Testis (tissue), 3 donors: Measurements from ENCODE around the gene FCRLA. TPM values are rescaled to one million over a fixed set of nuclear protein-coding genes. Genes with fewer than 3 reads are reported as not detected.

Experiments
- DNase-seq: peaks from one replicate; pipeline ENCODE4 v3.0.0-alpha.2; 2019
- H3K27ac ChIP-seq, 2 donors: fragments of 200-600 bp; sonication (generic); one replicate each; pipeline ENCODE4 v1.5.1; 2019
- H3K27me3 ChIP-seq: fragments of 200-600 bp; sonication (generic); one replicate; pipeline ENCODE4 v1.5.1; 2019
- H3K36me3 ChIP-seq: fragments of 200-600 bp; sonication (generic); one replicate; pipeline ENCODE4 v1.5.1; 2017; ENCODE audit warnings: low read depth; ENCODE audit errors: missing control alignments
- H3K4me1 ChIP-seq: fragments of 200-600 bp; sonication (generic); one replicate; pipeline ENCODE4 v1.5.1; 2019
- H3K4me3 ChIP-seq, 2 donors: fragments of 200-600 bp; sonication (generic); one replicate each; pipeline ENCODE4 v1.5.1; 2017 to 2019
- H3K9me3 ChIP-seq: fragments of 200-600 bp; sonication (generic); one replicate; pipeline ENCODE4 v1.5.1; 2017
- POLR2A ChIP-seq: fragments of 450-650 bp; IDR thresholded peaks from one replicate; pipeline ENCODE4 v1.6.1; 2017; ENCODE audit warnings: antibody characterized with exemption, mild to moderate bottlenecking, moderate library complexity
- WGBS, 2 donors: methylation state at CpG; one replicate each; pipeline ENCODE4 v1.1.5; 2018; 5-methylcytosine and 5-hydroxymethylcytosine counted together
- intact Hi-C: fragments of 100-400 bp; cut with DNase I; formaldehyde crosslinking; loops from one replicate; pipeline ENCODE4 v1.15.1; 2023; ENCODE audit warnings: low total_unique reads
- polyA plus RNA-seq: library from polyadenylated mRNA; stranded (reverse); fragments of 350-450 nt; fragmentation: Illumina TruSeq; extraction: RNeasy Lipid Tissue Mini Kit (QIAGEN cat#74804); gene quantifications from one replicate; pipeline ENCODE4 v1.2.3, GENCODE V29; 2014; ENCODE audit warnings: low read depth, low replicate concordance; ENCODE audit not compliant: insufficient read depth
- total RNA-seq, 2 donors: library from RNA; depleted of rRNA; stranded (reverse); fragments of >200 nt; gene quantifications; one replicate each; pipeline ENCODE4 v1.2.3, GENCODE V29; 2016
- TF ChIP-seq, protein P1 (sequence below), 3 experiments: fragments of 450-650 bp in 2 of 3; fragments of 200-600 bp in 1 of 3; sonication (generic) in 1 of 3; IDR thresholded peaks; one replicate each; pipeline ENCODE4 v1.5.1; 2016 to 2019; ENCODE audit warnings: antibody characterized with exemption in 3 of 3, mild to moderate bottlenecking in 2 of 3, moderate library complexity in 1 of 3

Gene FCRLA
- total and polyA plus RNA-seq, 3 donors from 2014 or later: 0.50 TPM; not detected in 2

DNA sequence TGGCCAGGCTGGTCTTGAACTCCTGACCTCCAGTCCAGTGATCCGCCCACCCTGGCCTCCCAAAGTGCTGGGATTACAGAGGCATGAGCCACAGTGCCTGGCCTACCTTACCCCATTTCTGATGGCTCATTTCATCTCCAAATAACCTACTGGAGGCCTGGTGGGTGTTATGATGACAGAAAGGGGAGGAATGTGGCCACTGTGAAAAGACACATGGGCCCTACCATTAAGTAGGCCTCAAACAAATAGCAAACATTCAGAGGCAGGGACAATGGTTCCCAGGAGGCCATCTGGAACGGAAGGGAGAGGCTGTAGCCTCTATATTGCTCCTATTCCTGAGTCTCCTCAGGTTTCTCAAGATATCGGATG, 932 bp upstream of the FCRLA start:
- no peak for DNase-seq
- Histone ChIP-seq H3K4me1 (no peaks in the 10 kb centered on the region), H3K27me3 (no peaks in the 10 kb centered on the region), H3K36me3 (no peaks in the 10 kb centered on the region), H3K27ac (no peak overlapping the region), H3K4me3 (no peak overlapping the region), H3K9me3 (no peaks in the 10 kb centered on the region)
- intact Hi-C loops: no loop called here
- TF ChIP-seq, protein P1, sequence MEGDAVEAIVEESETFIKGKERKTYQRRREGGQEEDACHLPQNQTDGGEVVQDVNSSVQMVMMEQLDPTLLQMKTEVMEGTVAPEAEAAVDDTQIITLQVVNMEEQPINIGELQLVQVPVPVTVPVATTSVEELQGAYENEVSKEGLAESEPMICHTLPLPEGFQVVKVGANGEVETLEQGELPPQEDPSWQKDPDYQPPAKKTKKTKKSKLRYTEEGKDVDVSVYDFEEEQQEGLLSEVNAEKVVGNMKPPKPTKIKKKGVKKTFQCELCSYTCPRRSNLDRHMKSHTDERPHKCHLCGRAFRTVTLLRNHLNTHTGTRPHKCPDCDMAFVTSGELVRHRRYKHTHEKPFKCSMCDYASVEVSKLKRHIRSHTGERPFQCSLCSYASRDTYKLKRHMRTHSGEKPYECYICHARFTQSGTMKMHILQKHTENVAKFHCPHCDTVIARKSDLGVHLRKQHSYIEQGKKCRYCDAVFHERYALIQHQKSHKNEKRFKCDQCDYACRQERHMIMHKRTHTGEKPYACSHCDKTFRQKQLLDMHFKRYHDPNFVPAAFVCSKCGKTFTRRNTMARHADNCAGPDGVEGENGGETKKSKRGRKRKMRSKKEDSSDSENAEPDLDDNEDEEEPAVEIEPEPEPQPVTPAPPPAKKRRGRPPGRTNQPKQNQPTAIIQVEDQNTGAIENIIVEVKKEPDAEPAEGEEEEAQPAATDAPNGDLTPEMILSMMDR (IDR thresholded peaks at IDR 0.05): no peak
- no peak for TF ChIP-seq POLR2A
- 80 to 84% methylated on average over 3 of the region's 3 CpGs for WGBS, 2 donors

- no peak overlapping the region for H3K27ac ChIP-seq
- TF ChIP-seq, protein P1 (IDR thresholded peaks at IDR 0.05): no peak
- TF ChIP-seq POLR2A: no peak
- WGBS, 2 donors: 79 to 93% methylated on average over 2 of the region's 2 CpGs
- H3K4me3 ChIP-seq: no peak overlapping the region
- H3K27me3 ChIP-seq: no peaks in the 10 kb centered on the region
- H3K9me3 ChIP-seq: no peaks in the 10 kb centered on the region
- no peaks in the 10 kb centered on the region for H3K36me3 ChIP-seq
- no peaks in the 10 kb centered on the region for H3K4me1 ChIP-seq
- intact Hi-C loops: no loop called here
- DNase-seq: no peak
Observed at GRCh38 chr1:161707503-161707902, 474 bp downstream of the FCRLA start.

- TF ChIP-seq POLR2A: no peak
- TF ChIP-seq, protein P1 (IDR thresholded peaks at IDR 0.05): no peak
- Histone ChIP-seq H3K27me3 (no peaks in the 10 kb centered on the region), H3K4me3 (no peak overlapping the region), H3K27ac (no peak overlapping the region), H3K9me3 (no peaks in the 10 kb centered on the region), H3K36me3 (no peaks in the 10 kb centered on the region), H3K4me1 (no peaks in the 10 kb centered on the region)
- WGBS, 2 donors: 80 to 84% methylated on average over 4 of the region's 4 CpGs
- no peak for DNase-seq
- intact Hi-C loops: no loop called here
Observed at GRCh38 chr1:161709373-161709772, 2.3 kb downstream of the FCRLA start.

DNA sequence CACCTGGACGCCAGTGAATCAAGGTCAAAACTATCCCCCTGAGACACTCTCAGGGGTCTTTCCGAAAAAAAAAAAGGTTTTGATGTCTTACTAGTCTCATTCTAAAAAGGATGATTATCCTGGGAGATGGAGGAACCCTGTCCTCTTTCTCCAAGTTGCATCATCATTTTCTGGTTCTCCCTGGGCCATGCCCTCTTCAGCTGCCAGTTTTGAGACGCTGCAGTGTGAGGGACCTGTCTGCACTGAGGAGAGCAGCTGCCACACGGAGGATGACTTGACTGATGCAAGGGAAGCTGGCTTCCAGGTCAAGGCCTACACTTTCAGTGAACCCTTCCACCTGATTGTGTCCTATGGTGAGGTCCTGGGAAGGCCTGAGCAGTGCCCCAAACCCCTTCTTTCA, 3.5 kb downstream of the FCRLA start:
- TF ChIP-seq POLR2A: no peak
- TF ChIP-seq, protein P1 (IDR thresholded peaks at IDR 0.05): no peak
- H3K36me3 ChIP-seq: no peaks in the 10 kb centered on the region
- DNase-seq: no peak
- H3K4me1 ChIP-seq: no peaks in the 10 kb centered on the region
- H3K27me3 ChIP-seq: no peaks in the 10 kb centered on the region
- H3K27ac ChIP-seq: no peak overlapping the region
- H3K4me3 ChIP-seq: no peak overlapping the region
- H3K9me3 ChIP-seq: no peaks in the 10 kb centered on the region
- intact Hi-C loops: no loop called here
- 79 to 86% methylated on average over 4 of the region's 4 CpGs for WGBS, 2 donors

DNA sequence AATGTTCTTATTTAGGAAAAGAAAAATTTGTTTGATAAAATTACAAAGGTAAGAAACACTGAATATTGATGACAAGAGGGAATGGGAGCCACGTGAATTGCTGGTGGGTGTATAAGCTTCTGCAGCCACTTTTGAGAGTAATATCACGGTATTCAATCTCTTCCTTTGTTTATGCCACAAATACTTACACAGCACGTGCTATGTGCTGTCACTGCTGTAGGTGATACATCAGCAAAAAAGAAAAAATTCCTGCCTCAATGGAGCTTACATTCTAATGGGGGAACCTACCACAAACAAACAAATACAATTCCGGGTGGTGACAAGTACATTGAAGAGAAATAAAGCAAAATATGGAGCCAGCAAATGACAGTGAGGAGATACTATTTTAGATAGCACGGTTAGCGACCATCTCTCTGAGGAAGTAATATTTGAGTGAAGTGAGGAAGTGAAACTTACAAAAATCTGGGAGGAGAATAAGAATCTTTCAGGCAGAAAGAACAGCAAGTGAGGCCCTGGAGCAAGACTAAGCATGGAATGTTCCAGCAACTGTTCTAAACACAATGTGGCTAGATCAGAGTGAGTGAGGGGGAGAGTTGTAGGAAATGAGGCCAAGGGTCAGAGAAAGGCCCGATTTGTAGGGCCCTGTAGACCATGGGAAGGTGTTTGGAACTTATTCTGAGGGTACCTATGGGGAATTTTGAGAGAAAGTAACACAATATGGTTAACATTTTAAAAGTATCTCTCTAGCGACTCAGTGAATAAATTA, 11.7 kb downstream of the FCRLA start:
- Histone ChIP-seq H3K9me3 (no peaks in the 10 kb centered on the region), H3K4me1 (no peaks in the 10 kb centered on the region), H3K27ac (no peak overlapping the region), H3K36me3 (no peaks in the 10 kb centered on the region), H3K4me3 (no peak overlapping the region), H3K27me3 (no peaks in the 10 kb centered on the region)
- DNase-seq: no peak
- 80 to 85% methylated on average over 8 of the region's 8 CpGs for WGBS, 2 donors
- intact Hi-C loops: no loop called here
- no peak for TF ChIP-seq POLR2A
- TF ChIP-seq, protein P1 (IDR thresholded peaks at IDR 0.05): no peak
